OCI-LY3 (cell line): ENCODE measurements around the gene CACNA2D1.

ENCODE experiments used
- H2AFZ ChIP-seq: fragments of 200-600, 300-600 bp; shearing (Covaris generic); 2 replicates; pipeline ENCODE4 v1.6.0; 2014; ENCODE audit warnings: antibody characterized with exemption, low read depth, low read length
- H3K27ac ChIP-seq: fragments of 200-600, 300-600 bp; sonication (generic); 2 replicates; pipeline ENCODE4 v1.5.1; 2014; ENCODE audit warnings: mild to moderate bottlenecking, low read length, moderate library complexity, mixed read lengths
- H3K27me3 ChIP-seq: fragments of 200-600, 300-600 bp; sonication (generic); 2 replicates; pipeline ENCODE4 v1.6.1; 2014; ENCODE audit warnings: low read depth, low read length, mixed read lengths
- H3K36me3 ChIP-seq: fragments of 200-600, 300-600 bp; sonication (generic); replicated peaks from 2 replicates; pipeline ENCODE3; 2014; ENCODE audit warnings: low read depth, low read length, mixed read lengths
- H3K4me1 ChIP-seq: fragments of 300-600, 200-600 bp; sonication (generic); 2 replicates; pipeline ENCODE4 v1.6.1; 2014; ENCODE audit warnings: low read length, mixed read lengths
- H3K4me2 ChIP-seq: fragments of 200-600, 300-600 bp; sonication (generic); 2 replicates; pipeline ENCODE4 v1.6.1; 2014; ENCODE audit warnings: low read length, mixed read lengths
- H3K4me3 ChIP-seq: fragments of 300-600, 200-600 bp; sonication (generic); 2 replicates; pipeline ENCODE4 v1.5.1; 2014; ENCODE audit warnings: antibody characterized with exemption, mild to moderate bottlenecking, low read length, moderate library complexity
- H3K79me2 ChIP-seq: fragments of 300-600, 200-600 bp; shearing (Covaris generic); 2 replicates; pipeline ENCODE4 v1.6.1; 2014; ENCODE audit warnings: mild to moderate bottlenecking, low read length, mixed read lengths
- H3K9ac ChIP-seq: fragments of 300-600, 200-600 bp; shearing (Covaris generic); 2 replicates; pipeline ENCODE4 v1.6.0; 2014; ENCODE audit warnings: mild to moderate bottlenecking, low read length, moderate library complexity
- H3K9me3 ChIP-seq: fragments of 200-600, 300-600 bp; shearing (Covaris generic); 2 replicates; pipeline ENCODE4 v1.6.1; 2014; ENCODE audit warnings: low read length, mixed read lengths; ENCODE audit not compliant: insufficient read depth
- H4K20me1 ChIP-seq: fragments of 200-600, 300-600 bp; sonication (generic); 2 replicates; pipeline ENCODE4 v1.6.1; 2016; ENCODE audit warnings: low read length, mixed read lengths; ENCODE audit not compliant: insufficient read depth
- CTCF ChIP-seq: fragments of 200-600, 300-600 bp; sonication (generic); IDR thresholded peaks from 2 replicates; pipeline ENCODE4 v1.5.1; 2014; ENCODE audit warnings: antibody characterized with exemption, low read length, low read depth
- EZH2phosphoT487 ChIP-seq: fragments of 200-600 bp; shearing (Covaris generic); IDR thresholded peaks from 2 replicates; pipeline ENCODE4 v1.6.1; 2018; ENCODE audit warnings: antibody characterized with exemption, mixed run types, low read depth

CACNA2D1 gene

GRCh38 chr7:81990395-81990794 is 453.2 kb downstream of the CACNA2D1 start:
- TF ChIP-seq CTCF (no peak), EZH2phosphoT487 (no peak)
- Histone ChIP-seq H3K27ac (no peak overlapping the region), H3K27me3 (no peaks in the 10 kb centered on the region), H3K4me2 (no peak overlapping the region), H3K4me1 (no peaks in the 10 kb centered on the region), H3K9ac (no peak overlapping the region), H4K20me1 (no peaks in the 10 kb centered on the region), H3K4me3 (no peak overlapping the region), H2AFZ (no peak overlapping the region), H3K9me3 (no peaks in the 10 kb centered on the region), H3K79me2 (no peaks in the 10 kb centered on the region), H3K36me3 (no peaks in the 10 kb centered on the region)

DNA sequence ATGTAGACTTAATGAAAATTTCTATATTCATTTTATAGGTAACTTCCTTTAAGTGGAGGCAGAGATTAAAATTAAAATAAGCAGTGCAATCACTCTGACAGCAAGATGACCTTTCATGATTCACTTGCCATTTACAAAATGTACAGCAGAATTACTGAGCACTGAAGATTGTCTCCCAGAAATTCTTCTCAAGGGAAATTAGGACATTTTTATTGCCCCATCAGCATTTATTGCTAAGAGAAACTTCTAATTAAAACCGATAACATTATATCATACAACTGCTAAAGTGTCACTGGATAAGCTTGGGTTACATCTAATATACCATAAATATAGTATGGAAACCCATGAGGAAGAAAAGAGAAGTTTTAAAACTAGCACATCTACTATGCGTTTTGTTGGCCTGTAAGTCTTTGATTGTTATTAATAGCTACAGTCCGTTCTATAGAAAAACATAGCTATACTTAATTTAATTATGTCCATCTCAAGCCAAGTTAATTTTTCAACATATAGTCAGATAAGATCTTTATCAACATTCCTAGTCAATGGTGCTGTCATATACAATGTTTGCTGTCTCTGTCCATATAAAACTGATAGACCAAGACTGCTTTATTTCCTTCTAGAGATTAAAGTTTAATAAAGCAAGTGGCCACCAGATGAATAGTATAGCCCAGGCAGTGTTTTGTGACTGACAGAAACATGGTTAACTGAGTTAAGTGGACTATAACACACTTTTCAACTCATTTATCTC is 456.7 kb downstream of the CACNA2D1 start:
- H3K4me3 ChIP-seq = no peak overlapping the region
- no peak for TF ChIP-seq EZH2phosphoT487
- TF ChIP-seq CTCF = no peak
- H3K9me3 ChIP-seq = no peaks in the 10 kb centered on the region
- H3K27ac ChIP-seq = no peak overlapping the region
- no peaks in the 10 kb centered on the region for H4K20me1 ChIP-seq
- H3K4me1 ChIP-seq = no peaks in the 10 kb centered on the region
- H3K36me3 ChIP-seq = no peaks in the 10 kb centered on the region
- no peak overlapping the region for H2AFZ ChIP-seq
- no peaks in the 10 kb centered on the region for H3K79me2 ChIP-seq
- H3K4me2 ChIP-seq = no peak overlapping the region
- no peak overlapping the region for H3K9ac ChIP-seq
- no peaks in the 10 kb centered on the region for H3K27me3 ChIP-seq

- H2AFZ ChIP-seq = no peak overlapping the region
- TF ChIP-seq EZH2phosphoT487 (no peak), CTCF (no peak)
- H3K36me3 ChIP-seq = no peaks in the 10 kb centered on the region
Observed at GRCh38 chr7:81983406-81983805, 460.2 kb downstream of the CACNA2D1 start.

GRCh38 chr7:81973117-81973516 is 470.5 kb downstream of the CACNA2D1 start:
- Histone ChIP-seq H2AFZ (no peak overlapping the region), H3K79me2 (no peaks in the 10 kb centered on the region), H3K9me3 (no peaks in the 10 kb centered on the region), H3K27me3 (no peaks in the 10 kb centered on the region), H3K27ac (no peak overlapping the region), H4K20me1 (no peaks in the 10 kb centered on the region), H3K4me3 (no peak overlapping the region), H3K9ac (no peak overlapping the region), H3K4me2 (no peak overlapping the region), H3K4me1 (peaks cover 4% of the 10 kb centered on the region; the same call in 1 of the 2 replicates), H3K36me3 (no peaks in the 10 kb centered on the region)
- TF ChIP-seq CTCF (no peak), EZH2phosphoT487 (no peak)

More at GRCh38 chr7:81983406-81983805, 460.2 kb downstream of the CACNA2D1 start:
- Histone ChIP-seq H3K4me1 (no peaks in the 10 kb centered on the region), H3K4me3 (no peak overlapping the region), H3K27me3 (no peaks in the 10 kb centered on the region), H3K9me3 (no peaks in the 10 kb centered on the region), H4K20me1 (no peaks in the 10 kb centered on the region), H3K4me2 (no peak overlapping the region), H3K27ac (no peak overlapping the region), H3K9ac (no peak overlapping the region), H3K79me2 (no peaks in the 10 kb centered on the region)
